Stimulated activated CD4-positive, alpha-beta T cell treated with anti-CD3 and anti-CD28 coated beads, Interleukin-15, amount 100 ng/mL, for 48 hours (primary cell): ENCODE results near the gene BRF1.
A peak's percentile ranks its signal among the peaks of the same experiment; 100 is the strongest.
"Not testable (repeated sequence)": the region's sequence is repeated elsewhere in the genome, so short reads cannot be mapped to it uniquely, and the experiment has no call there.

Source experiments
- DNase-seq, 2 donors: peaks; one replicate each; pipeline ENCODE4 v3.0.0-alpha.2; 2020; ENCODE audit warnings: low read depth in 2 of 2

The BRF1 gene

GRCh38 chr14:105315941-105316576 lies 15.3 kb upstream of the BRF1 start:
- DNase-seq: no peak

- no peak for DNase-seq
Observed at GRCh38 chr14:105315211-105315721, 14.5 kb upstream of the BRF1 start.

GRCh38 chr14:105314287-105315200 lies 13.7 kb upstream of the BRF1 start, which contains the start of gene PACS2:
Gene PACS2 (plus strand): TSS chr14:105314748. CDS start chr14:105314919, 171 bp downstream.
- peak in 1 of 2 donors; percentile 65 for DNase-seq

- DNase-seq: no peak
Observed at GRCh38 chr14:105313381-105314286, 12.8 kb upstream of the BRF1 start.

GRCh38 chr14:105312973-105313372 lies 12.2 kb upstream of the BRF1 start:
- DNase-seq: no peak

GRCh38 chr14:105311838-105312237 lies 11.0 kb upstream of the BRF1 start:
- DNase-seq: no peak

GRCh38 chr14:105309371-105309770 lies 8.6 kb upstream of the BRF1 start:
- no peak for DNase-seq

GRCh38 chr14:105307052-105307727 lies 6.4 kb upstream of the BRF1 start:
- no peak for DNase-seq

- no peak for DNase-seq
Observed at GRCh38 chr14:105305791-105306190, 5.0 kb upstream of the BRF1 start.

GRCh38 chr14:105305345-105305744 lies 4.5 kb upstream of the BRF1 start:
- no peak for DNase-seq

- DNase-seq: no peak
Observed at GRCh38 chr14:105304565-105304964, 3.8 kb upstream of the BRF1 start.

- no peak for DNase-seq
Observed at GRCh38 chr14:105303949-105304348, 3.1 kb upstream of the BRF1 start.

GRCh38 chr14:105301915-105302249 lies 1.1 kb upstream of the BRF1 start:
- DNase-seq: not testable (repeated sequence)

- peak; percentile 96 to 100 for DNase-seq
Observed at GRCh38 chr14:105301103-105301914, 508 bp upstream of the BRF1 start.

GRCh38 chr14:105299654-105300541 lies 903 bp downstream of the BRF1 start:
- DNase-seq: no peak

- DNase-seq: not testable (repeated sequence)
Observed at GRCh38 chr14:105297311-105297710, 3.5 kb downstream of the BRF1 start.

GRCh38 chr14:105294142-105294597 lies 6.6 kb downstream of the BRF1 start:
- DNase-seq: peak; percentile 63 to 71

GRCh38 chr14:105292826-105293711 lies 7.7 kb downstream of the BRF1 start:
- peak in 1 of 2 donors; percentile 49 for DNase-seq
